Measurements from ENCODE around the gene CFAP57. TPM values are rescaled to one million over a fixed set of nuclear protein-coding genes. Genes with fewer than 3 reads are reported as not detected.

The CFAP57 gene
- total and polyA plus RNA-seq, 2 experiments from 2014 or later, result 0.09 TPM; not detected in 1

GRCh38 chr1:43171312-43171875, 736 bp upstream of the CFAP57 start:
- H3K27me3 ChIP-seq, result peaks cover 6% of the 10 kb centered on the region
- H3K36me3 ChIP-seq, result peaks cover 23% of the 10 kb centered on the region
- peaks cover 6% of the 10 kb centered on the region for H3K4me1 ChIP-seq (ENCODE audit: low read depth)
- TF ChIP-seq CTCF (IDR thresholded peaks at IDR 0.05; ENCODE audit: low read depth, low read length), result no peak
- no peaks in the 10 kb centered on the region for H3K9me3 ChIP-seq (ENCODE audit: low read depth)
- peak overlapping the region; percentile 89 for H3K4me3 ChIP-seq
- peak overlapping the region; percentile 50 for H3K27ac ChIP-seq
- peak in 1 of 2 donors; percentile 10 for DNase-seq (ENCODE audit: low read depth in 1 of 2, low spot score in 1 of 2)

DNA sequence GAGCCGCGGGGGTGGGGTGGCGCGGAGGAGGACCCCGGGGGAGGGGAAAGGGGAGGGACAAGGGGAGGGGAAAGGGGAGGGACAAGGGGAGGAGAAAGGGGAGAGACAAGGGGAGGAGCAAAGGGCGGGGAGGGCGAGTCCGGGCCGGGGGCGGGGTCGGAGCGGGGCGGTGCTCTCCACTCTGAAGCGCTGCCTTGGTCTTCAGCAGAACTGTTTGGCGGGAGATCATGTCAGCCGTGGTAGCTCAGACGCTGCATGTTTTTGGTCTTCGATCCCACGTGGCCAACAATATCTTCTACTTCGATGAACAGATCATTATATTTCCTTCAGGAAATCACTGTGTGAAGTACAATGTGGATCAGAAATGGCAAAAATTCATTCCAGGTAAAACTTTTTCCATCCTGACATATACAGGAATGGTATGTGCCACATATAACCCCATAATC, 420 bp downstream of the CFAP57 start:
- H3K9me3 ChIP-seq (ENCODE audit: low read depth), result no peaks in the 10 kb centered on the region
- peaks cover 6% of the 10 kb centered on the region for H3K4me1 ChIP-seq (ENCODE audit: low read depth)
- H3K4me3 ChIP-seq, result peak overlapping the region; percentile 89
- no peak for TF ChIP-seq CTCF (IDR thresholded peaks at IDR 0.05; ENCODE audit: low read depth, low read length)
- peaks cover 6% of the 10 kb centered on the region for H3K27me3 ChIP-seq
- H3K27ac ChIP-seq, result no peak overlapping the region
- H3K36me3 ChIP-seq, result peaks cover 11% of the 10 kb centered on the region
- DNase-seq (ENCODE audit: low read depth in 1 of 2, low spot score in 1 of 2), result peak; percentile 91 to 92

GRCh38 chr1:43174873-43175272, 2.7 kb downstream of the CFAP57 start:
- Histone ChIP-seq H3K4me3 (no peak overlapping the region), H3K27me3 (peaks cover 6% of the 10 kb centered on the region), H3K27ac (no peak overlapping the region), H3K36me3 (no peaks in the 10 kb centered on the region), H3K9me3 (ENCODE audit: low read depth) (no peaks in the 10 kb centered on the region), H3K4me1 (ENCODE audit: low read depth) (peaks cover 6% of the 10 kb centered on the region)
- DNase-seq (ENCODE audit: low read depth in 1 of 2, low spot score in 1 of 2), result no peak
- TF ChIP-seq CTCF (IDR thresholded peaks at IDR 0.05; ENCODE audit: low read depth, low read length), result no peak

GRCh38 chr1:43177691-43178090, 5.6 kb downstream of the CFAP57 start:
- no peaks in the 10 kb centered on the region for H3K36me3 ChIP-seq
- no peaks in the 10 kb centered on the region for H3K9me3 ChIP-seq (ENCODE audit: low read depth)
- no peak overlapping the region for H3K27ac ChIP-seq
- H3K4me1 ChIP-seq (ENCODE audit: low read depth), result no peaks in the 10 kb centered on the region
- TF ChIP-seq CTCF (IDR thresholded peaks at IDR 0.05; ENCODE audit: low read depth, low read length), result no peak
- H3K27me3 ChIP-seq, result peaks cover 6% of the 10 kb centered on the region
- DNase-seq (ENCODE audit: low read depth in 1 of 2, low spot score in 1 of 2), result no peak
- H3K4me3 ChIP-seq, result no peak overlapping the region

DNA sequence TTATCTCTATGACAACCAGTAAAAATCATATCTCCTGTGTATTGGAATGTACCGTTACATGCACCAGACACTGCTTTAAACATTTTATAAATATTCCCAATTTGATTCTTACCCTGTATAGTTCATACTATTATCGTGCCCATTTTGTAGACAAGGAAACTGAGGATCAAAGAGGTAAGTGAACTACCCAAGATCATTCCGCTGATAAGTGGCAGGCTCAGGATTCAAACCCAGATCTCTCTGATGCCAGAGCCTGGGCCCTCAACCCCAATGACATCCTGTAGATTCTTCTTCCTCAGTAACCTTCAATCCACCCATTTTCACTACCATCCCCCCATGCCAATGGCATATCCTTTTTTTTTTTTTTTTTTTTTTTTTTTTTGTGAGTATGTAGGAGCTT, 12.3 kb downstream of the CFAP57 start:
- Histone ChIP-seq H3K4me1 (ENCODE audit: low read depth) (no peaks in the 10 kb centered on the region), H3K9me3 (ENCODE audit: low read depth) (no peaks in the 10 kb centered on the region), H3K36me3 (no peaks in the 10 kb centered on the region), H3K27ac (no peak overlapping the region), H3K4me3 (no peak overlapping the region), H3K27me3 (no peaks in the 10 kb centered on the region)
- no peak for DNase-seq (ENCODE audit: low read depth in 1 of 2, low spot score in 1 of 2)
- no peak for TF ChIP-seq CTCF (IDR thresholded peaks at IDR 0.05; ENCODE audit: low read depth, low read length)

All from cardiac muscle cell (in vitro differentiated cells and primary cell).